ENCODE measurements around the gene GATB. TPM values are rescaled to one million over a fixed set of nuclear protein-coding genes. Genes with fewer than 3 reads are reported as not detected.

GATB gene
- total RNA-seq, 1 donor from 2014 or later = 24.5 TPM

GRCh38 chr4:151788021-151788420 is 27.2 kb upstream of the GATB start:
- peaks cover 2% of the 10 kb centered on the region for H3K27me3 Mint-ChIP-seq (ENCODE audit: unreplicated experiment)
- H3K9me3 Mint-ChIP-seq (ENCODE audit: unreplicated experiment) = no peaks in the 10 kb centered on the region
- no peak for TF ChIP-seq CTCF (IDR thresholded peaks at IDR 0.05; ENCODE audit: partially characterized antibody, unreplicated experiment)
- DNase-seq = no peak
- no peak overlapping the region for H3K27ac Mint-ChIP-seq (ENCODE audit: unreplicated experiment)
- H3K4me3 Mint-ChIP-seq (ENCODE audit: unreplicated experiment) = no peak overlapping the region
- H3K4me1 Mint-ChIP-seq (ENCODE audit: low read depth, unreplicated experiment) = no peaks in the 10 kb centered on the region
- no peaks in the 10 kb centered on the region for H3K36me3 Mint-ChIP-seq (ENCODE audit: unreplicated experiment)

- no peak for TF ChIP-seq CTCF (IDR thresholded peaks at IDR 0.05; ENCODE audit: partially characterized antibody, unreplicated experiment)
- no peak for DNase-seq
- no peak overlapping the region for H3K27ac Mint-ChIP-seq (ENCODE audit: unreplicated experiment)
- no peaks in the 10 kb centered on the region for H3K36me3 Mint-ChIP-seq (ENCODE audit: unreplicated experiment)
- H3K4me1 Mint-ChIP-seq (ENCODE audit: low read depth, unreplicated experiment) = no peaks in the 10 kb centered on the region
- peaks cover 2% of the 10 kb centered on the region for H3K27me3 Mint-ChIP-seq (ENCODE audit: unreplicated experiment)
- H3K4me3 Mint-ChIP-seq (ENCODE audit: unreplicated experiment) = no peak overlapping the region
- H3K9me3 Mint-ChIP-seq (ENCODE audit: unreplicated experiment) = no peaks in the 10 kb centered on the region
Observed at GRCh38 chr4:151786158-151786495, 25.3 kb upstream of the GATB start.

GRCh38 chr4:151785484-151786157 is 24.8 kb upstream of the GATB start:
- no peak for TF ChIP-seq CTCF (IDR thresholded peaks at IDR 0.05; ENCODE audit: partially characterized antibody, unreplicated experiment)
- no peak overlapping the region for H3K4me3 Mint-ChIP-seq (ENCODE audit: unreplicated experiment)
- H3K9me3 Mint-ChIP-seq (ENCODE audit: unreplicated experiment) = no peaks in the 10 kb centered on the region
- H3K36me3 Mint-ChIP-seq (ENCODE audit: unreplicated experiment) = no peaks in the 10 kb centered on the region
- H3K27me3 Mint-ChIP-seq (ENCODE audit: unreplicated experiment) = peaks cover 2% of the 10 kb centered on the region
- H3K4me1 Mint-ChIP-seq (ENCODE audit: low read depth, unreplicated experiment) = no peaks in the 10 kb centered on the region
- DNase-seq = no peak
- no peak overlapping the region for H3K27ac Mint-ChIP-seq (ENCODE audit: unreplicated experiment)

GRCh38 chr4:151784706-151785105 is 23.9 kb upstream of the GATB start:
- Mint-ChIP-seq H3K36me3 (ENCODE audit: unreplicated experiment) (no peaks in the 10 kb centered on the region), H3K27me3 (ENCODE audit: unreplicated experiment) (peaks cover 2% of the 10 kb centered on the region), H3K27ac (ENCODE audit: unreplicated experiment) (no peak overlapping the region), H3K4me1 (ENCODE audit: low read depth, unreplicated experiment) (no peaks in the 10 kb centered on the region), H3K4me3 (ENCODE audit: unreplicated experiment) (no peak overlapping the region), H3K9me3 (ENCODE audit: unreplicated experiment) (no peaks in the 10 kb centered on the region)
- TF ChIP-seq CTCF (IDR thresholded peaks at IDR 0.05; ENCODE audit: partially characterized antibody, unreplicated experiment) = no peak
- no peak for DNase-seq

- no peaks in the 10 kb centered on the region for H3K4me1 Mint-ChIP-seq (ENCODE audit: low read depth, unreplicated experiment)
- H3K27me3 Mint-ChIP-seq (ENCODE audit: unreplicated experiment) = peaks cover 2% of the 10 kb centered on the region
- TF ChIP-seq CTCF (IDR thresholded peaks at IDR 0.05; ENCODE audit: partially characterized antibody, unreplicated experiment) = no peak
- H3K9me3 Mint-ChIP-seq (ENCODE audit: unreplicated experiment) = no peaks in the 10 kb centered on the region
- DNase-seq = no peak
- H3K4me3 Mint-ChIP-seq (ENCODE audit: unreplicated experiment) = no peak overlapping the region
- no peak overlapping the region for H3K27ac Mint-ChIP-seq (ENCODE audit: unreplicated experiment)
- H3K36me3 Mint-ChIP-seq (ENCODE audit: unreplicated experiment) = no peaks in the 10 kb centered on the region
Observed at GRCh38 chr4:151783867-151784266, 23.1 kb upstream of the GATB start.

Data from glutamatergic neuron (in vitro differentiated cells).